Cardiac muscle cell (in vitro differentiated cells and primary cell): ENCODE data around the gene ACAP2. TPM values are rescaled to one million over a fixed set of nuclear protein-coding genes. Genes with fewer than 3 reads are reported as not detected.

Source experiments
- DNase-seq, 2 donors: peaks; one replicate each; pipeline versions ENCODE4 v3.0.0 to v3.0.0-alpha.2; 2010 to 2017; ENCODE audit warnings: low read depth in 1 of 2, low spot score in 1 of 2
- H3K27ac ChIP-seq: fragments of 200-600 bp; sonication (generic); 2 replicates; pipeline ENCODE4 v1.5.1; 2016
- H3K27me3 ChIP-seq: fragments of 200-600 bp; sonication (generic); 2 replicates; pipeline ENCODE4 v1.6.0; 2016; ENCODE audit warnings: control low read depth
- H3K36me3 ChIP-seq: fragments of 200-600 bp; sonication (generic); 2 replicates; pipeline ENCODE4 v1.5.1; 2016; ENCODE audit warnings: control low read depth
- H3K4me1 ChIP-seq: fragments of 200-600 bp; sonication (generic); 2 replicates; pipeline ENCODE4 v1.8.1; 2017; ENCODE audit warnings: low read depth, mild to moderate bottlenecking, mixed run types
- H3K4me3 ChIP-seq: fragments of 200-600 bp; sonication (generic); 2 replicates; pipeline ENCODE4 v1.5.1; 2016; ENCODE audit warnings: mild to moderate bottlenecking
- H3K9me3 ChIP-seq: fragments of 200-600 bp; sonication (generic); 2 replicates; pipeline ENCODE4 v1.5.1; 2017; ENCODE audit warnings: low read depth, mild to moderate bottlenecking, control low read depth
- CTCF ChIP-seq: IDR thresholded peaks from 2 replicates; pipeline ENCODE4 v1.5.1; 2012; ENCODE audit warnings: low read depth, mild to moderate bottlenecking, low read length
- polyA plus RNA-seq: library from polyadenylated mRNA; unstranded; fragments of >200 nt; fragmentation: Nextera tagmentation; extraction: Ambion mirVana; gene quantifications from 2 replicates; pipeline ENCODE4 v1.2.1, GENCODE V29; 2016
- total RNA-seq: library from RNA; depleted of rRNA; stranded (reverse); fragments of >200 nt; gene quantifications from 2 replicates; pipeline ENCODE4 v1.2.3, GENCODE V29; 2016

Gene ACAP2
- total and polyA plus RNA-seq, 2 experiments from 2014 or later, result 36.2 to 44.4 TPM

- H3K27me3 ChIP-seq, result no peaks in the 10 kb centered on the region
- no peak for TF ChIP-seq CTCF
- H3K4me3 ChIP-seq, result no peak overlapping the region
- no peaks in the 10 kb centered on the region for H3K9me3 ChIP-seq
- peak overlapping the region; percentile 33 for H3K27ac ChIP-seq
- no peak for DNase-seq
- H3K36me3 ChIP-seq, result no peaks in the 10 kb centered on the region
- peaks cover 12% of the 10 kb centered on the region for H3K4me1 ChIP-seq
Observed at GRCh38 chr3:195443391-195443989, 670 bp upstream of the ACAP2 start.

- H3K9me3 ChIP-seq, result no peaks in the 10 kb centered on the region
- TF ChIP-seq CTCF, result no peak
- H3K36me3 ChIP-seq, result no peaks in the 10 kb centered on the region
- peaks cover 12% of the 10 kb centered on the region for H3K4me1 ChIP-seq
- H3K27me3 ChIP-seq, result no peaks in the 10 kb centered on the region
- peak overlapping the region; percentile 83 for H3K27ac ChIP-seq
- peak overlapping the region; percentile 52 for H3K4me3 ChIP-seq
- peak; percentile 40 to 50 for DNase-seq
Observed at GRCh38 chr3:195441992-195442572, 738 bp downstream of the ACAP2 start.

- Histone ChIP-seq H3K27ac (peak overlapping the region; percentile 83), H3K4me3 (peak overlapping the region; percentile 52), H3K9me3 (no peaks in the 10 kb centered on the region), H3K27me3 (no peaks in the 10 kb centered on the region), H3K36me3 (no peaks in the 10 kb centered on the region), H3K4me1 (peaks cover 12% of the 10 kb centered on the region)
- TF ChIP-seq CTCF, result no peak
- peak in 1 of 2 donors; percentile 17 for DNase-seq
Observed at GRCh38 chr3:195441476-195441991, 1.3 kb downstream of the ACAP2 start.

- DNase-seq, result peak in 1 of 2 donors; percentile 17
- Histone ChIP-seq H3K9me3 (no peaks in the 10 kb centered on the region), H3K27me3 (no peaks in the 10 kb centered on the region), H3K4me3 (peak overlapping the region; percentile 52), H3K27ac (peak overlapping the region; percentile 83), H3K4me1 (peaks cover 12% of the 10 kb centered on the region), H3K36me3 (no peaks in the 10 kb centered on the region)
- TF ChIP-seq CTCF, result no peak
Observed at GRCh38 chr3:195441051-195441450, 1.8 kb downstream of the ACAP2 start.

GRCh38 chr3:195440379-195440778, 2.4 kb downstream of the ACAP2 start:
- no peak for TF ChIP-seq CTCF

More at GRCh38 chr3:195440379-195440778, 2.4 kb downstream of the ACAP2 start:
- H3K4me3 ChIP-seq, result no peak overlapping the region
- no peaks in the 10 kb centered on the region for H3K36me3 ChIP-seq
- no peaks in the 10 kb centered on the region for H3K9me3 ChIP-seq
- no peak overlapping the region for H3K27ac ChIP-seq
- no peak for DNase-seq
- H3K4me1 ChIP-seq, result peaks cover 12% of the 10 kb centered on the region
- H3K27me3 ChIP-seq, result no peaks in the 10 kb centered on the region
